OCI-LY3 (cell line): ENCODE measurements around the gene ZNF521.

Experiments used
- EZH2phosphoT487 ChIP-seq: fragments of 200-600 bp; shearing (Covaris generic); IDR thresholded peaks from 2 replicates; pipeline ENCODE4 v1.6.1; 2018; ENCODE audit warnings: antibody characterized with exemption, mixed run types, low read depth
- TF ChIP-seq, protein P1 (sequence below): fragments of 200-600, 300-600 bp; sonication (generic); IDR thresholded peaks from 2 replicates; pipeline ENCODE4 v1.5.1; 2014; ENCODE audit warnings: antibody characterized with exemption, low read length, low read depth

GRCh38 chr18:25305584-25305983 lies 46.4 kb downstream of the ZNF521 start:
- TF ChIP-seq EZH2phosphoT487 = no peak
- TF ChIP-seq, protein P1, sequence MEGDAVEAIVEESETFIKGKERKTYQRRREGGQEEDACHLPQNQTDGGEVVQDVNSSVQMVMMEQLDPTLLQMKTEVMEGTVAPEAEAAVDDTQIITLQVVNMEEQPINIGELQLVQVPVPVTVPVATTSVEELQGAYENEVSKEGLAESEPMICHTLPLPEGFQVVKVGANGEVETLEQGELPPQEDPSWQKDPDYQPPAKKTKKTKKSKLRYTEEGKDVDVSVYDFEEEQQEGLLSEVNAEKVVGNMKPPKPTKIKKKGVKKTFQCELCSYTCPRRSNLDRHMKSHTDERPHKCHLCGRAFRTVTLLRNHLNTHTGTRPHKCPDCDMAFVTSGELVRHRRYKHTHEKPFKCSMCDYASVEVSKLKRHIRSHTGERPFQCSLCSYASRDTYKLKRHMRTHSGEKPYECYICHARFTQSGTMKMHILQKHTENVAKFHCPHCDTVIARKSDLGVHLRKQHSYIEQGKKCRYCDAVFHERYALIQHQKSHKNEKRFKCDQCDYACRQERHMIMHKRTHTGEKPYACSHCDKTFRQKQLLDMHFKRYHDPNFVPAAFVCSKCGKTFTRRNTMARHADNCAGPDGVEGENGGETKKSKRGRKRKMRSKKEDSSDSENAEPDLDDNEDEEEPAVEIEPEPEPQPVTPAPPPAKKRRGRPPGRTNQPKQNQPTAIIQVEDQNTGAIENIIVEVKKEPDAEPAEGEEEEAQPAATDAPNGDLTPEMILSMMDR = no peak
